Measurements from ENCODE around the gene ANKRD31. TPM values are rescaled to one million over a fixed set of nuclear protein-coding genes. Genes with fewer than 3 reads are reported as not detected.

Gene ANKRD31
- total RNA-seq, 1 experiment from 2014 or later: 0.07 TPM

DNA sequence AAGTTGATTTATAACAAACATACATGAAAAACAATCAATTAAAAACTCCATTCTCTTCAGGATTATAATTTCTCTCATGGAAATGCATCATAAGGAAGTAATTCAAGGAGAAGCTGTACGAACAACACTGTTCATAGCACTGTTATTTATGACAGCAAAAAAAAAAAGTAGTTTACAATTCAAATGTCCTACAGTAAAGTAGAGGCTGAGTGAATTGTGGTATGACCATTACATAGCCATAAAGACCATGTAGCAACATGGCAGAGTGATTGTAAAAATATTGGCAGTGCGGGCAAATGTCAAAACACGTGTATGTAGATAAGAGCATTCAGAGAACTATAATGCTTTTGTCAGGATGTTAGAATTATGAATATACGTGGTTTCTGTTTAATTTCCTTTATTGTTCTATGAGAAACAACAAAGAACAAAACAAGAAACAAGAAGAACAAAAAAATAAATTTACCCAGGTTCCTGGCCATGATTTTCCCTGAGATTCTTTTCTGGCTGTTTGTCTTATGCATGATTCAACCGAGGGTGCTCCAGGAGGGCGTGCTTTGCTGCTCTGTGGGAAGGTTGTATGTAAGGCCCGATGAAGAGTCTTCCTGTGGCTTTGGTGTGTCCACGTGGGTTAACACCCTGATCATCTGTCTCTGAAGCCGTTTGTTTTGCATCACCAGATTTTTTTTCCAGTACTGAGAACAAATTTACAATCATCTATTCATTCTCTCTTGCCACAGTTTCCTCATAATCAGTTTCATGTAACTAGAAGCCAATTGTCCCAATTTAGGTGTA is 213.1 kb downstream of the ANKRD31 start:
- DNase-seq (ENCODE audit: low read depth): no peak
- in situ Hi-C loops (cut with HindIII; ENCODE audit: low pct_unique_long_range_greater_than_20kb, low sequenced_read_pairs): no loop called here

DNA sequence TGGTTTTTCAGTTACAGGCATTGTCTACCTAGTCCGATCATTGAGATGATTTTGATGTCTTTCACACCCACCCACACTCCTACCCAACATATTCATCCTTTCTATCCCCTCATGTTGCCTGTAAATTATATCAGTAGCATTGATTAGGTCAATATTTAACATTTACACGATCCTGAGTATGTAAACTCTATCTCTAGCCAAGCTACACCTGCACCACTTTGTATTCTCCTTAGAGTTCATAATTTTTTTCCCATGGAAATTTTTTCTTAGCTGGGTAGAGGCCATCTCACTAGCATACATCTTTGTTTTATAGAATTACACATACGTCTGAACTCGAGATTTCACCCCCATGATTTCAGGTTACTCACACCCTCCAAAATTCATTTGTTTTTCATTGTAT is 214.9 kb downstream of the ANKRD31 start:
- in situ Hi-C loops (cut with HindIII; ENCODE audit: low pct_unique_long_range_greater_than_20kb, low sequenced_read_pairs): no loop called here
- DNase-seq (ENCODE audit: low read depth): no peak

DNA sequence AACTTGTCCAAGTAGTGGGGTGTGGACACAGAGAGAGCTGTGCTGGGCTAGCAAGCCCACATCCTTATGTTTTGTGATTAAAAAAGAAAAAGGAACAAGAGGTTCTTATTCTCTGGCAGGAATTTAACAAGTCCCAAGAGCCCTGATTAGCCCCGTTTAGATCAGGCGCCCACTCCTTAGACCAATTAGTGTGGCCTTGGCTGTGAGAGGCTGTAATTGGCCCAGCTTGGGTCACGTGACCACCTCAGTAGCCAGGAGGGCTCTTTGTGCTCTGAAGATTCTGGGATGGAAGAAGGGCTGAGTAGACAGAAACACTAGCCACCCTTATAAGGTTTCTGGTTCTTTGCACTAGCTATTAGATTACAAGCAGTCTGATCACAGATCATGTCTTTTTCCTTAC is 215.5 kb downstream of the ANKRD31 start:
- no peak for DNase-seq (ENCODE audit: low read depth)
- in situ Hi-C loops (cut with HindIII; ENCODE audit: low pct_unique_long_range_greater_than_20kb, low sequenced_read_pairs): no loop called here

DNA sequence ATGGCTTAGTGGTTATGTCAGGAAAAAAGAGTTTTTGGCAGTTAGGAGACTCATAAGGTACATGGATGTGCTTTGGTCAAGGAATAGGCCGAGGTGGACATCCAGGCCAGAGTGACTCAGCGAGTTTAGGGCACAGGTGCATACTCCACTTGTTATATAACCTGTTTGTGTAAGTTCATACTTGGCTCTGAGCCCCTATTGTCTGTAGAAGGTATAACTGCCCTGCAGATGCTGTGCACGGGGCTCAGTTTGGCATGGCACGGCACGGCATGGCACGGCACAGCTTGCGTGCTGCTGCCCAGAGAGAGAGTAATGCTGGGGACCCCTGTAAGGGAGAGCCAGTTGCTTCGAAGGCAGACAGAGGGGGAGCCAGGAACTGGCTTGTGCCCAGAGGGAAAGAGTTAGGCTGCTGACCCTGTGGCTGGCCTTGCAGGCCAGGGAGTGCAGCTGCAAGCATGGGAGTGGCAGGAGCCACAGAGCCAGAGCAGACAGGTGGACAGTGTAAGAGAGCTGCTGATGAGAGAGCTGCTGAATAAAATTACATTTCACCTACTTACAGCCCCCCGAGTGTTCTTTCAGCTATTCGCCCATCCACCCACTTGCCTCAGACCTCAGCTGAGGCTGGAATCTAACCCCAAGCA is 216.5 kb downstream of the ANKRD31 start:
- in situ Hi-C loops (cut with HindIII; ENCODE audit: low pct_unique_long_range_greater_than_20kb, low sequenced_read_pairs): no loop called here
- no peak for DNase-seq (ENCODE audit: low read depth)

DNA sequence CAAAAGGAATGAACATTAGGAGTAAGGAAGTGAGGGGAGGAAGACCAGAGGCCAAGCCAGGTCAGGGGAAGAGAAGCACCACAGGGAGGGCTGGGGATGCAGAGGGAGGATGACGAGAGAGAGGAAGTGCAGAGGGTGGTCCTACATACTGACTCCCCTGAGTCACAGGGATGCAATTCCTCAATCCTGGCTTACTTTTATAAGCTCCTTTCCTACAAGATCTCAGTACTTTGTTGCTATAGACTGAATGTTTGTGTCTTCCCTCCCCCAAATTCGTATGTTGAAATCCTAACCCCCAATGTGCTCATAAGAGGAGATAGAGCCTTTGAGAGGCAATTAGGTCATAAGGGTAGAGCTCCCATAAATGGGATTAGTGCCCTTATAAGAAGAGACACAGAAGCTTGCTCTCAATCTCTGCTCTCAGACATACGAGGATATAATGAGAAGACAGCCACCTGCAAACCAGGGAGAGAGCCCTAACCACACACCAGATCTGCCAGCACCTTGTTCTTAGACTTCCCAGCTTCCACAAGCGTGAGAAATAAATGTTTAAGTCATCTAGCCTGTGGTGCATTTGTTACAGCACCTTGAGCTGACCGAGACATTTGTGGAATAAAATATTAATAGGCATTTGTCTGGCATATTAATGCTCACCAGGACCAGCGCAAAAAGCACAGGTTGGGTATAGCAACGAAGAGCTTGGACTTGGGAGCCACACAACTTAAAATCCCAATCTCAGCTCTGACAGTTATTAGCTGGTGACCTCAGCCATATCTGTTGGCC is 217.7 kb downstream of the ANKRD31 start:
- in situ Hi-C loops (cut with HindIII; ENCODE audit: low pct_unique_long_range_greater_than_20kb, low sequenced_read_pairs): no loop called here
- no peak for DNase-seq (ENCODE audit: low read depth)

Other genes starting within 250 kb of the ANKRD31 start
- gene GCNT4, start 184.3 kb downstream of the ANKRD31 start, total RNA-seq (2014; rRNA removed; shearing (Covaris generic); ENCODE audit: low replicate concordance): 0.41 and 1.3 TPM in 2 replicates
- 30.1 and 65.1 TPM in 2 replicates for gene HMGCR, start 100.3 kb upstream of the ANKRD31 start, total RNA-seq (2014; rRNA removed; shearing (Covaris generic); ENCODE audit: low replicate concordance)